Osteoblast (primary cell): Measurements from ENCODE around the gene PIR. TPM values are rescaled to one million over a fixed set of nuclear protein-coding genes. Genes with fewer than 3 reads are reported as not detected.

ENCODE experiments used
- DNase-seq: peaks from one replicate; pipeline ENCODE4 v3.0.0; 2011; ENCODE audit warnings: low spot score, mixed read lengths; ENCODE audit not compliant: insufficient read length; ENCODE audit errors: missing footprints
- H2AFZ ChIP-seq: 2 replicates; pipeline ENCODE4 v1.6.0; 2011; ENCODE audit warnings: mild to moderate bottlenecking, low read length
- H3K27ac ChIP-seq: 2 replicates; pipeline ENCODE4 v1.5.1; 2011; ENCODE audit warnings: mild to moderate bottlenecking, low read depth, low read length, moderate library complexity
- H3K27me3 ChIP-seq: 2 replicates; pipeline ENCODE4 v1.6.0; 2012; ENCODE audit warnings: mild to moderate bottlenecking, control low read depth, inconsistent platforms, low read length, moderate library complexity; ENCODE audit not compliant: insufficient read depth
- H3K36me3 ChIP-seq: 2 replicates; pipeline ENCODE4 v1.5.1; 2011; ENCODE audit warnings: mild to moderate bottlenecking, low read length, control low read depth, moderate library complexity; ENCODE audit not compliant: insufficient read depth
- H3K4me1 ChIP-seq: 2 replicates; pipeline ENCODE4 v1.5.1; 2011; ENCODE audit warnings: mild to moderate bottlenecking, low read length, control low read depth, moderate library complexity; ENCODE audit not compliant: insufficient read depth
- H3K4me2 ChIP-seq: 2 replicates; pipeline ENCODE4 v1.6.0; 2011; ENCODE audit warnings: mild to moderate bottlenecking, low read length; ENCODE audit not compliant: insufficient read depth
- H3K4me3 ChIP-seq: fragments of 200-600 bp; sonication (generic); 3 replicates; pipeline ENCODE4 v1.5.1; 2012; ENCODE audit warnings: mild to moderate bottlenecking, low read length, inconsistent platforms; ENCODE audit not compliant: insufficient read depth
- H3K79me2 ChIP-seq: 2 replicates; pipeline ENCODE4 v1.6.0; 2012; ENCODE audit warnings: mild to moderate bottlenecking, low read length, control low read depth, inconsistent platforms; ENCODE audit not compliant: insufficient read depth
- H3K9me3 ChIP-seq: 2 replicates; pipeline ENCODE4 v1.5.1; 2011; ENCODE audit warnings: low read depth, low read length, control low read depth
- H4K20me1 ChIP-seq: 2 replicates; pipeline ENCODE4 v1.6.0; 2012; ENCODE audit warnings: mild to moderate bottlenecking, low read length, control low read depth; ENCODE audit not compliant: insufficient read depth
- CTCF ChIP-seq: IDR thresholded peaks from 2 replicates; pipeline ENCODE4 v1.5.1; 2011; ENCODE audit warnings: mild to moderate bottlenecking, low read depth, low read length, moderate library complexity; ENCODE audit errors: extremely low read depth
- total RNA-seq: library from RNA; depleted of rRNA; stranded (reverse); fragments of >200 nt; gene quantifications from 2 replicates; pipeline ENCODE4 v1.2.3, GENCODE V29; 2012

The PIR gene
- total RNA-seq, 1 donor: 15.9 TPM

- no peaks in the 10 kb centered on the region for H4K20me1 ChIP-seq
- H3K27ac ChIP-seq: peak within 1 kb of the TSS; percentile 89
- peak within 1 kb of the TSS; percentile 86 for H3K4me2 ChIP-seq
- no peaks in the 10 kb centered on the region for H3K4me1 ChIP-seq
- peak within 1 kb of the TSS; percentile 67 for H2AFZ ChIP-seq
- peaks cover 13% of the 10 kb centered on the region for H3K79me2 ChIP-seq
- H3K9me3 ChIP-seq: no peaks in the 10 kb centered on the region
- peak; percentile 93 for DNase-seq
- no peaks in the 10 kb centered on the region for H3K36me3 ChIP-seq
- H3K4me3 ChIP-seq: peak within 1 kb of the TSS; percentile 77
- peaks cover 6% of the 10 kb centered on the region for H3K27me3 ChIP-seq
- TF ChIP-seq CTCF: no peak
Measured at GRCh38 chrX:15335135-15336022, 157.8 kb downstream of the PIR start, which contains the start of gene PIGA. Gene PIGA, minus strand, starts transcription at chrX:15335523. Its CDS starts 3,593 bp downstream, at chrX:15331930.

Other genes with a start within 250 kb of the PIR start
- gene ASB9, start 223.2 kb downstream of the PIR start, total RNA-seq: not detected in 2 replicates
- gene ASB11, start 177.7 kb downstream of the PIR start, total RNA-seq: not detected in 2 replicates
- gene PIGA, start 157.8 kb downstream of the PIR start, total RNA-seq: 8.5 and 8.7 TPM in 2 replicates
- gene VEGFD, start 108.9 kb downstream of the PIR start, total RNA-seq: under 0.01 and 0.36 TPM in 2 replicates
- not detected in 2 replicates for gene BMX, start 7.5 kb upstream of the PIR start, total RNA-seq
- under 0.01 TPM in 1 of 2 replicates, not detected in the other for gene ACE2, start 107.6 kb upstream of the PIR start, total RNA-seq
- 0.29 and 0.36 TPM in 2 replicates for gene CLTRN, start 171.5 kb upstream of the PIR start, total RNA-seq
- 6.9 and 10.0 TPM in 2 replicates for gene CA5B, start 244.9 kb upstream of the PIR start, total RNA-seq